Fibroblast of the aortic adventitia (primary cell): ENCODE measurements around the gene PRKCA. TPM values are rescaled to one million over a fixed set of nuclear protein-coding genes. Genes with fewer than 3 reads are reported as not detected.

Experiments
- DNase-seq: peaks from one replicate; pipeline ENCODE4 v3.0.0-alpha.2; 2010; ENCODE audit warnings: low read depth
- H3K4me3 ChIP-seq: 2 replicates; pipeline ENCODE4 v1.5.1; 2011; ENCODE audit warnings: low read depth, mild to moderate bottlenecking, control low read depth, low read length, moderate library complexity
- CTCF ChIP-seq: IDR thresholded peaks from 2 replicates; pipeline ENCODE4 v1.5.1; 2011; ENCODE audit warnings: mild to moderate bottlenecking, low read length, control low read depth, inconsistent platforms; ENCODE audit not compliant: insufficient read depth
- total RNA-seq: library from RNA; depleted of rRNA; stranded (reverse); fragments of >200 nt; gene quantifications from 2 replicates; pipeline ENCODE4 v1.2.3, GENCODE V29; 2012; ENCODE audit warnings: low replicate concordance

Gene PRKCA
- total RNA-seq, 1 donor = 43.7 TPM

- no peak for TF ChIP-seq CTCF
- DNase-seq = no peak
These were observed 534.8 kb downstream of the PRKCA start for GRCh38 chr17:66837226-66837625.

GRCh38 chr17:66837885-66838665 lies 535.7 kb downstream of the PRKCA start:
- DNase-seq = no peak
- no peak for TF ChIP-seq CTCF
- no peak overlapping the region for H3K4me3 ChIP-seq

More at GRCh38 chr17:66837226-66837625, 534.8 kb downstream of the PRKCA start:
- no peak overlapping the region for H3K4me3 ChIP-seq

- TF ChIP-seq CTCF = no peak
- no peak for DNase-seq
- H3K4me3 ChIP-seq = no peak overlapping the region
These were observed 537.2 kb downstream of the PRKCA start for GRCh38 chr17:66839616-66840015.

GRCh38 chr17:66840061-66840460 lies 537.6 kb downstream of the PRKCA start:
- DNase-seq = no peak
- no peak for TF ChIP-seq CTCF
- H3K4me3 ChIP-seq = no peak overlapping the region

- TF ChIP-seq CTCF = no peak
- no peak overlapping the region for H3K4me3 ChIP-seq
- DNase-seq = no peak
These were observed 538.9 kb downstream of the PRKCA start for GRCh38 chr17:66841328-66841727.

- no peak overlapping the region for H3K4me3 ChIP-seq
- no peak for TF ChIP-seq CTCF
- DNase-seq = no peak
These were observed 539.3 kb downstream of the PRKCA start for GRCh38 chr17:66841744-66842143.

- H3K4me3 ChIP-seq = no peak overlapping the region
- no peak for DNase-seq
- TF ChIP-seq CTCF = no peak
These were observed 540.1 kb downstream of the PRKCA start for GRCh38 chr17:66842505-66842904.
